HG02588 (cell line): ENCODE results near the gene KCP.

Experiments used
- ATAC-seq: cut with Tn5 transposase; IDR thresholded peaks from one replicate; pipeline ENCODE4 v1.9.1; 2021; ENCODE audit warnings: mild to moderate bottlenecking, moderate library complexity; ENCODE audit not compliant: unreplicated experiment

Gene KCP

DNA sequence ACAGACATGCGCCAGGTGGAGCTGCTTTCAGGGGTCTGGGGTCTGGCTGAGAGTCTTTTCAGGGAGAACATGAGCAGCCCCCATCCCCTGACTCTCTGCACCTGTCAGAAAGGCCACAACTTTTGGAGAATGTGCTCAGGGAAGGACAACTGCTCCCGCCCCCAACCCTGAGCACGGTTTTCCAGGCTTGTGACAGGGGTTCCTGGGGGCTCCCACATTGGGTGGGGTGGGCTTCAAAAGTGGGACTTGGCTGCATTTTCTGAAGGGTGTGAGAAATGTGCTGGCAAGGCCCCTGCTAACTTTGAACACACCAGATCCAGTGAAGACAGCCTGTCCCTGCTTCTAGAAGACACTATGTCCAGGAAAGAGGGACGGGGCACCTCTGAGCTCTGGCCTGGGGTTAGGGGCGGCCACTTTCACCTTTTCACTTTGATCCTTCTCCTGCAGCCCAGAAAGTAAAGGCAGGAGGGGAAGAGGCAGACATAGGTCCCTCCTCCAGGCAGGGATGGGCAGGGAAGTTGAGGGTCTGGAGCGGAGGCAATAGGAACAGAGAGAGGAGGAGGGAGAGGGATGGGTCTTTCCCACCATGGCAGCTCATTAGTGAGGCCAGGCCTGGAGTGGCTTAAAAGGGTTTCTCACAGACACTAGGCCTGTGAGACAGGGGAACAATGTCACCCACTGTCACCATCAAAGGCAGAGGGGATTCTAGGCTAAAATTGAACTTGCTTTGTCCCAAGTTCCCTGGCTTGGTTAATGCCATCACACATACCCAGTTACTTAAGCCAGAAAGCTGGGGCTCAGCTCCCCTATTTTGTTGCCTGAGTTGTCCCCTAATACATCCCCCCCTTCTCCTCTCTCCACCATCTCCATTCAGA, 1.5 kb downstream of the KCP start:
- ATAC-seq: no peak

DNA sequence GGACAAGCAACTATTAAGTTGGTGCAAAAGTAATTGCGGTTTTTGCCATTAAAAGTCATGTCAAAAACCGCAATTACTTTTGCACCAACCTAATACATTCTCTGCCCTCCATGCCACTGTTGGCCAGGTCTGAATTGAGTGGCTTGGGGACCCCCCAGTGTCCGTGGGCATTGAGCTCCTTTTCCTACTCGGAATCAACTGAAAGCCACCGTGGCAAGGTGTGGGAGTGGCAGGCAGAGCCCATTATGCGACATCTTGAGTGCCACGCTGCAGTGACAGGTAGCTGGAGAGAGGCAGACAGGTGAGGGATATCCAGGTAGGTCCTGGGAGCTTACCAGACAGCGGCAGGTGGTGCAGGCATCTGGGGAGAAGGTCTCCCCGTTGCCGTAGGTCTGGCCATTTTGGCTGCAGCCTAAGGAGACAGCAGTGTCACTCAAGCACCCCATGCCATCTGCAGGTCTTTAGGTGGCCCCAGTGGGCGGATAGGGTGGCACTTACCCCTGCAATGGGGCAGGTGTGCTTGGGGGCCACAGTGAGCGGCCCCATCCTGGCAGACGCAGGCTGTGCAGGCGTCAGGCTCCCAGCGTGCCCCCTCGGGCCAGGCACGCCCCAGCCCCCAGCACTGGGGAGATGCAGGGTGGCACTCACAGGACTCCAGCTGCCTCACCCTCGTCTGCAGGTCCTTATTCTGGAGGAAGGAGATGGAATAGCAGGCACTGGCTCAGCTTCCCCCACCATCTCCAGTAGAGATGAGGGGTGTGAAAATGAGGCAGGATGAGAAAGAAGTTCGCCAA, 3.5 kb downstream of the KCP start:
- no peak for ATAC-seq

DNA sequence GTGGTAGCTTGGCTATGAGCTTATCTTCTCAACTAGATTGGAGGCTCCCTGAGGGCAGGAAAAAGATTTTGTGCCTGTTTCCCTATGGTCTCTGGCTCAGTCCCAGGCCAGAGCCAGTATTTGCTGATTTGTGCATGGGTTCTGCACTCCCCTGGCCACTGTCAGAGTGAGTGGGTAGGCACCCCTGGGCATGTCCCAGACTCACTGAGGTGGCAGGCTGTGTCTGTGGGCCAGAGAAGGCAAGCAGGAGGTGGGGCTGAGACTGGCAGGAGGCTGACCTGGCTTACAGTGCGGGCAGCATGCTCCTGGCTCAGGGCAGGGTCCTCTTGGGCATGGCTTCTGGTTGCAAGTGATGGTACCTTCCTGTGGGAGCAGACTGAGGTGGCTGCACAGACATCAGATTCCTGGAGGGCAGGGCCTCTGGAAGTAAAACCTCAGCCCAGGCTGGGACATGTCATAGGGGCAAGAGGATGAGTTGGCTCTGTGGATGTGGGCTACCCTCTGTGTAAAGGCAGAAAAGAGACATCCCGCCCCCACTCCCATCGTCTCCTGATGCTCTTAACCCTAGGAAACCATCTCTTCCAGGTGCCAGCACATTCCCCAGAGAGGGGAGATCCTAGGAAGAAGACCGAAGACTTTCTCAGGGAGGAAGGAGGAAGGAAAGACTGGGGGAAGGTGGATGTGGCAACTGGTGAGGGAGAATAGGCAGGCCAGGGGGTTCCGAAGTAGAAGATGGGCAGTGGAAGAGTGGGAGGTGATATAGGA, 4.3 kb downstream of the KCP start:
- no peak for ATAC-seq

DNA sequence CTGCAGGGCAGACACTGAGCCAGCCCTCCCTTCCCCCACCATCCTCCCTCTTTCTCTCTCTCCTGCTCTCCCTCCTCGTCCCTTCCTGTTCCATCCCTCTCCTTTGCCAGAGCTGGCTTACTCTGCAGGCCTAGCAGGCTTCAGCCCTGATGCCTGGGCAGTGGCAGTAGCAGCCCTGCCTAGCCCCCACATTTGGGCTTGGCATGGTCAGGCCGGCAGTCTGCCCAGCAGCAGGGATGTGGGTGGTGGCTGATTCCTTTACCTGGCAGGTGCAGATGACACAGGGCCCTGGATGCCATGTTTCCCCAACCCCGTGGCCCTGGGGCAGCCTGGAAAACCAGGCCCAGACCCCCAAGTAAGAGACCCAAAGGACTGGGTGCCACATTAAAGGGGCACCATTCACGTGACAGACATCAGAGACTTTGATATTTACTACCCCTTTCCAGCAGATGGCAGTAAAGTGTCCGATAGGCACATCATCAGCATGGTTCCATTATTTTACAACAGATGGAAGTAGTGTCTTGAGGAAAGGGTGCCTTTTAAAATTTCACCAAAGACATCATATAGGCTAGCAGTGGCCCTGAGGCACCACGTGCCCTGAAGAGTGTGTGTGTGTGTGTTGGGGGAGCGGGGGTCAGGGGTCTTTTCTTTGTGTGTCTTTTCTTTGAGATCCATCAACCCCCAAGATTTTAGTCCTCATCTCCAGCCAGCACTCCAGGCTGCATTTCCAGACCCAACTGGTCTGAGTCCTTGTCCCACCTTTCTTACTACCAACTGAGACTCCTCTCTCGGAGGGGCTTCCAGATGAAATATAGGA, 5.9 kb downstream of the KCP start:
- ATAC-seq: no peak

DNA sequence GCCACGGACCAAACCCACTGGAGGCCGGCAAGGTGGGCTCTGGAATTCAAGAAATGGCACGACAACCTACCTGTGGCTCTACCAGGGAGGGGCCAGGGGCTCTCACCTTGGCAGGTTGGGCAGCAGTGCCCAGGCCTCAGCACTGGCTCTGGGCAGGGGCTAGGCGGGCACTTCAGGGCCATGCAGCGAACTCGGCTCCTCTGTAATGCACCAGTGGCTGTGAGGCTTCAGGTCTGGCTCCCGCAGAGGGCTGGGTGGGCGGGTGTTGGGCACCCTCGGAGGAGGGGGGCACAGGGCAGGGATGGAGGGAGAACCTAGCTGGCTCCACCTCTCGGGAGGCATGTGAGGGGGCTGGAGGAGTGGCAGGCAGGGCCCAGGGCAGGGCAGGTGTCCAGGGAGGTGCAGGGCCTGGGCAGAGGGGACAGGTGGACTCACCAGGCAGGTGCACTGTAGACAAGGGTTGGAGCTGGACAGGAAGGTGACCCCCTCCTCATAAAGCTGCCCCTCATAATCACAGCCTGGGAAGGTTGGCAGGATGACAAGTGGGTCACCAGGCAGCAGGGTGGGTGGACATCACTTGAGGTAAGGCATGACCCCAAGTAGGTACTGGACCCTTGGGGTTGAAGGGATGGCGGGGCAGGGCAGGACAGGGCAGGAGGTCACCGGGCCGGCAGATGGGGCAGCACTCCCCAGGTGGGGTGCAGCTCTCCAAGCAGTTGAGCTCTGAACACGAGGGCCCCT, 6.7 kb downstream of the KCP start:
- no peak for ATAC-seq

DNA sequence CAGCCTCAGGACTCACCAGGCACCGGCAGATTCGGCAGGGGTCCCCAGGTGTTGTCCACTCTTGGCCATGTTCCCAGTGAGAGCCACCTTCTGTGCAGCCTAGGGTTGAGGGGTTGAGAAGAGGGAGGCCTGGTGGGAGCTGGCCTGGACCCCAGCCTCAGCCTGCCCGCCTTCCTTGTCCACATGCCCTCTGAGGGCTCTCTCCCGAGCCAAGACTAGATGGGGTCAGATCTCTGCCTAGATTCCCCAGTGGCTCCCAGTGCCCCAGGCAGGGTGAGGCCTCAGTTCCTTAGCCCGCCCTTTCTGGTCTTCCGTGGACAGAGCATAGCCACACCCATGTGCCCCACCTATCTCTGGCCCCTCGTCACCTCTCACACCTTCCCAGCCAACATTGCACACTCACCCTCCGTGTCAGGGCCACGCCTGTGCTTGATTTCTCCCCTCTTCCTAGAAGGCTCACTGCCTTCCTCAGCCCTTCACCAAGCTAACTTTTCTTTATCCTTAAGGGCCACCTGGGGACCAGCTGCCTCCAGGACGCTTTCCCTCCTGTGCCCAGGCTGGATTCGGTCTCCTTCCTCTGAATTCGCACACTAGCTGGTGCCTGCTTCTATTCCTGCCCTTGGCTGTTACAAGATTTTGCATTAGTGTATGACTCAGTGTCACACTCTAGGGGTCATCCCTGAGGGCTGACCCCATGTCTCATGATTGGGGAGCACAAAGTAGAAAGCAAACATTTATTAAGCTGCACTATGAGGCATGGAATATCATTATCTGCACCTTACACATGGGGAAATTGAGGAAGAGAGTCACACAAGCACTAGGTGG, 7.5 kb downstream of the KCP start:
- ATAC-seq: no peak

DNA sequence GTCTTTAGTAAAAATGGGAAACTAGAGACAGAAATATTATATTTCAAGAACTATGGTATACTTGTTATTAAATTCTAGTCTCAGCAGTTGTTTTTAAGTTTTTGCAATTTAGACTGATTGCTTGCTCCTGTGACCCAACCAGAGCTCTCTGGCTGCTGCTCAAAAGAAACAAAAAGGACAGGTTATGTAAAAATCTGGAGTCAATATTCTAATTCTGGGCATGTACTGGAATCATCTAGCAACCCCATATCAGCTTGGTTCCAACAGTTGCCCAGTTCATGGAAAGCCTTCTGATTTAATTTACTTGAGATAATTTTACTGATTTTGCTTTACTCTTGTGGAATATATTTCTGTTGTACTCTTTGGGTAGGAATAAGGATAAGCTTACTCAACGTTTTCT, 10.3 kb downstream of the KCP start:
- ATAC-seq: no peak

DNA sequence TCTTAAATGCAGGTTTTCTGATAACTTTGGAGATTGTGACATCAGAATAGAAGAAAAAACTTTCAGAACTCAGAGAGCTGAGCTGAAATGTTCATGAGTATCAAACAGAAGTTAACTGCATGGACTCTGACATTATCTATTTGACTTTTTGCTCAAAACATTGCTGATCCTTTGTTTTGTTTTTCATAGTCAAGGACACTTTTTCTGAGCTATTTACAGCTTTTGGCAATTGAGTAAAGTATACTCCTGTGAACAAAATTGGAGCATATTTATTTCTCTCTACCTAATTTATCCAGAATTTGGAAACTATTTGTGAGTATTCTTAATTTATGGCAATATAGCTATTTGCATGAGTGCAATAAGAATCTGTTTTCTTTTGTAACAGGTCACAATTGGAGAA, 11.1 kb downstream of the KCP start:
- ATAC-seq: no peak

DNA sequence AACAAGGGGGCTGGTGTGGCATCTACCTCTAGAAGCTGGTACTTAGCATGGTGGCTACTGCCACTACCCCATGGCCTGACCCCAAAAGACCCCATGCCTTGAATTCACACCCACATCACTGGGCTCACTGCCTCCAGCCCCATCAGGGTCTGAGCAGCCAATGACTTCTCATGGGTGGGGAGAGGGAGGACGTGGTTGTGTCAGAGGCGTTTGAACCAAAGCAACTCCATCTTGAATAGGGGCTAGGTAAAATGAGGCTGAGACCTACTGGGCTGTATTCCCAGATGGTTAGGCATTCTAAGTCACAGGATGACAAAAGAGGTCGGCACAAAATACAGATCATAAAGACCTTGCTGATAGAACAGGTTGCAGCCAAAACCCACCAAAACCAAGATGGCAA, 15.2 kb downstream of the KCP start:
- ATAC-seq: no peak

DNA sequence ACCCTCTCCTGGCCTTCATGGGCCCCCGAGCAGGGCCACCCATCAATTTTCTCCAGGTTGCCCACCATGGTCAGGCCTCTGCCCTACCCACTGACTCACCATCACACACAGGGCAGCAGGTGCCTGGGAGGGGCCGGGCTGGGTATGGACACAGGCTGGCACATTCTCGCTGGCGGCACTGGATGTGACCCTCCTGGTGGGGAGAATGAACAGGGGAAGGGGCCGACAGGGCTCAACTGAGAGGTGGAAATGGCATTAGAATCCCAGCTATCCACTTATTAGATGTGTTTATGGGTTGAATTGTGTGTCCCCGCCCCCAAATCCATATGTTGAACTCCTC, 16.4 kb downstream of the KCP start:
- no peak for ATAC-seq

DNA sequence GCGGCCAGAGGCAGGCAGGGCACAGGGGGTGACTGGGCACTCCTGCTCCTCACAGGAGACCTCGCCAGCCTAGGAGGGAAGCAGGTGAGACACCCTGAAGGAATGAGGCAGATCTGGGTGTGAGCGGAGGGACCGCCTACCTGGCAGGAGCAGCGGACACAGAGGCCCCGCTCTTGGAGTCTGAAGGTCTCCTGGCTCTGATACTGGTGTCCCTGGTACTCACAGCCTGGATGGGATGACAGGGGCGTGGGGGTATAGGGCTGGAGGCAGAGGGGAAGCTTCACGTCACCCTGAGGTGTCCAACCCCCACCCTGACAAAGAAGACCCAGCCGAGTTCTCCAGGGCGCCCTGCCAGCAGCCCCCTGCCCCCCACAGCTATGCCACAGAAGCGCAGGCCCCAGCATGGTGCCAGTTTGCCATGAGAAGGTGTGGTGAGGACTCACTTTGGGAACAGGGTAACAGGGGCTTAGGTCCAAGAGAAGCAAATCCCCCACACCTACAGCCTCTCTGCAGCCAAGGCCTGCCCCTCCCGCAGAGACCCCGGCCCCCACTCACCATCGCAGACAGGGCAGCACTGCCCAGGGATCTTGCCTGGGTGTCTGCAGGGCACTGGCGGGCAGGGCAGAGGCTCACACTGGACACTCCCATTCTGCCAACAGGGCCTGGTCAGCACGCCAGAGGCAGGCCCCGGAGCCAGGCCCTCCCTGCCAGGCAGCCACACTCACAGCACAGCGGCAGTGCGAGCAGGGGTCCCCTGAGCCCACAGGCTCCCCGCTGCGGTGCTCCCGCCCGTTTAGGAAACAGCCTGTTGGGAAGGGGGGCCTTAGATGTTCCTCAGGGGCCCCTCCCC, 17.0 kb downstream of the KCP start:
- no peak for ATAC-seq

DNA sequence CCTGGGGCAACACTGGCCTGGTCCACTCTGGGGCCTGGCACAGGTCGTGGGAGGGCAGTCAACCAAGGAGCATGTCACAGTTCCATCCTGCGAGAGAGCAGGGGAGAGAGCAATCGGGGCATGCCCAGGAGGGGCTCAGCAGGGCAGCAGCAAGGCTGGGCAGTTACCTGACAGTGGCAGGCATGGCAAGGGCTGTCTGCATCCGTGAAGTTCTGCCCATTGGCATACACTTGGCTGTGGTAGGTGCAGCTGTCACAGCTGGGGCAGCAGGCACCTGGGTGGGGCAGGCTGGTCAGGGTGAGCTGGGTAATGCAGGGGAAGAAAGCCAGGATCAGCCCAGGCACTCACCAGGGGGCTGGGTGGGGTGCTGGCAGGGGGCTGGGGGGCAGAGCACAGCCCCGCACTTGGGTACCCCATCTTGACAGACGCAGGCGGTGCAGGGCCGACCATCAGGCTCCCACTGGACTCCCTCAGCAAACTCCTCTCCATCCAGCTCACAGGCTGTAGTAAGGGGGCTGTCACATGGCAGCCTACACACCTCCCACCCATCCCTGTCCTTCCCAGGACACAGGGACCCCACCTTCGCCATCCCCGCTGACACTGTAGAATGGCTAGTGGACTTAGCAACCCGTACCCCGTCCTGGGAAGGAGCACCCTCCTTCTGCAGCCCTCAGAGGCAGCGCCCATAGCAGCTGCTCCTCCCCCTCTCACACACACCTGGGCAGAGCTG, 17.8 kb downstream of the KCP start:
- no peak for ATAC-seq

DNA sequence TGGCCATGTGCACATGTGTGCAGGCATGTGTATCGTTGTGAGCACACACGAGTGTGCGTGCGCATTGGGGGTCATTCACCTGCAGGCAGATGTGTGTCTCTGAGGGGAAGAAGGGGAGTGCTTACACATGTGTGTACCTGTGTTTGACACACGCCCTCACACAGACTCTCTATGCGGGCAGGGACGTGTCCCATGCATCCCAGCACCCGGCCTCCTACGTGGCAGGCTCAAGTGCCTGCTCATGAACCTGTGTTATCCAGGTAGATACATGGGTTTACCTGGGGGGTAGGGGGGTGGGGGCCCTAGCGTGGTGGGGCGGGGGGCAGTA, 18.6 kb downstream of the KCP start:
- no peak for ATAC-seq

DNA sequence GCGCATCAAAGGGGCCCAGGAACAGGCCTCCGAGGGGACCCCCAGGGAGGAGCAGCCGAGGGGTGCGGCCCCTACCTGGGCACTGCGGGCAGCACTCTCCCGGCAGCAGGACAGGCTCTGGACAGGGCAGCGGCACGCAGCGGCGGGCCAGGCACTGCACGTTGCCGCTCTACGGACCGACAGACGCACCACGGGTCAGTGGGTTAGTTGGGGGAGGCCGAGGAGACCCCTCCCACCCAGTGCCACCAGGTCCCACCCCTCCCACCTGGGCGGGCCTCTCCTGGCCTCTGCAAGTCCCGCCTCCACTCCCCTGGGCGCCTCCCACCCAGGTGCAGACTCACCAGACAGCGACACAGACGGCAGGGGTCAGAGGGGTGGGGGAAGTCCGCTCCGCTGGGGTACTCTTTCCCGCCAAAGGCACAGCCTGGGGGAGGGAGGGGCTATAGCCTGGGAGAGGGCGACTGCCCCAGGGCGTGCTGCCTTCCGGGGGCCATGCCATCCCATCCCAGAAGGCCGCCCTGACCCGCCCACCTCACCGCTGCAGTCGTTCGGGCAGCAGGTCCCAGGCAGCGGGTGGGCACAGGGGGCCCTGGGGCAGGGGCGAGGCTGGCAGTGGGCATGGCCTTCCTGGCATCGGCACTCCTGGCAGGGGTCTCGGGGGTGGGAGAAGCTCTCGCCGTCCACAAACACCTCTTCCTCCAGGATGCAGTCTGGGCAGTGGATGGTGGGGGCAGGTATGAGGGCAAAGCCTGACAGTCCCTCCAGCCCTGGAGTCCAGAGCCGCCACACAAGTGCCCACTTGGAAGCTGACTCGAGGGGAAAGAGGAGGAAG, 19.2 kb downstream of the KCP start:
- ATAC-seq: no peak

DNA sequence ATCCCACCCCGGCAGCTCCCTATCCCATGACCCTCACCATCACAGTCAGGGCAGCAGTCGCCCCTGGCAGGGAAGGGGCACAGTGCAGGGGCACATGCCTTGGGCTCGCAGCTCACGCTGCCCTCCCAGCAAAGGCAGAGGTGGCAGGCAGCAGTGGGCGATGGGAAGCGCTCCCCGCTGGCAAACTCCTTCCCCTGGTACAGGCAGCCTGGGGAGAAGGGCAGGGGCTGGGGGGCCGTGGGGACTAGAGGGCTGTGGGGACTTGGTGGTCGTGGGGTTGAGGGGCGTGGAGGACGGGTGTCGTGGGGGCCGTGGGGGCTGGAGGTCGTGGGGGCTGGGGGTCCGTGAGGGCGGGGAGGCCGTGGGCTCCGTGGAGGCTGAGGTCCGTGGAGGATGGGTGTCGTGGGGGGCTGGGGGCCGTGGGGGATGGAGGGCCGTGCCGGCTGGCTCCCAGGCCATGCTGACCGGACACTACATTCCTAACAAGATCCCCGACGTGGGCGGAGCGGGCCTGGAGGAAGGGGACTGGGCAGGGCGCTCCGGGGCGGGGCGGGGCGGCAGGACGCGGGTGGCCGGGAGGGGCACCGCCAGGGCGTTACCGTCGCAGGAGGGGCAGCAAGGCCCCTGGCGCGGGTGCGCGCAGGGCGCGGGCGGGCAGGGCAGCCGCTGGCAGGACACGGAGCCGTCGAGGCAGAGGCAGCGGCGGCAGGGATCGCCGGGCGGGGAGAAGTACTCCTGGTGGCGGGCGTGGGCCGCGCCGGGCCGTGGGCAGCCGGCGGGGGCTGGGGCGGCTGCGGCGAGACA, 20.0 kb downstream of the KCP start:
- ATAC-seq: no peak

DNA sequence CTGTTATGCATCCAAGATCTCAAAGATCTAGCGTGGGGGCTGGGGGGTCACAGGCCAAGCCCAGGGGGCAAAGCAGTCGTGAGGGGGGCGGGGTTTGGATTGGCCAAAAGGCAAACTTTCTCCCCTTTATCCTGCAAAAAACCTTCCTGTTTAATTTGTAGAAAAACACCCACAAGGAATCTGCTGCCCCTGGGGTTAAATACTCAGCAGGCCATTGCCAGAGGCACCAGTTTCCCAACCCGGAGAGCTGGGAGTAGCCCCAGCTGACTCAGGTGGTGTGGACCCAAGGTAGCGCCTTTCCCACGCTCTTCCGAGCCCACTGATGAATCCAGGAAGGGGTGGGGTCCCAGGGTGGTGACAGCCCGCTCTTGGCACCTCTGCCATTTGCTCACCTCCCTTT, 21.4 kb downstream of the KCP start:
- no peak for ATAC-seq
